HepG2 (cell line): ENCODE measurements around the gene NBEA. TPM values are rescaled to one million over a fixed set of nuclear protein-coding genes. Genes with fewer than 3 reads are reported as not detected.
A peak's percentile ranks its signal among the peaks of the same experiment; 100 is the strongest.

ENCODE experiments used
- ATAC-seq: fragments of 200-7000 bp; cut with Tn5 transposase; 3 replicates; pipeline ENCODE4 v1.9.1; 2020; ENCODE audit warnings: mild to moderate bottlenecking, moderate library complexity
- BruUV-seq: library from RNA; stranded (reverse); fragments of 400-500 nt; replicated peaks from 2 replicates; lab custom pipeline; 2021; lab: Mats Ljungman, UMichigan
- CTCF ChIA-PET: fragments of 300-600 bp; formaldehyde crosslinking; extraction: SDS; loops from one replicate; lab custom pipeline; 2021; ENCODE audit warnings: low total read pairs, inconsistent platforms, low intra/inter-chr PET ratio; lab: Yijun Ruan, JAX
- POLR2A ChIA-PET: fragments of 350-600 bp; sonication (Branson Sonifier 250); formaldehyde crosslinking; loops from one replicate; lab custom pipeline; 2020; ENCODE audit warnings: antibody characterized with exemption, inconsistent platforms; lab: Yijun Ruan, JAX
- DNase-seq: peaks from one replicate; pipeline ENCODE4 v3.0.0-alpha.2; 2015; ENCODE audit warnings: low spot score
- FAIRE-seq: peaks from 3 replicates; lab custom pipeline; 2011; peaks lifted over from hg19 to GRCh38; lab: Jason Lieb, UNC
- H2AFZ ChIP-seq: one replicate; pipeline ENCODE4 v1.6.1; 2011; ENCODE audit warnings: low read length, inconsistent platforms
- H3K27ac ChIP-seq: fragments of 300-600 bp; 3 replicates; pipeline ENCODE4 v1.8.0; 2011; ENCODE audit warnings: mixed run types, mild to moderate bottlenecking, mixed read lengths, low read length, inconsistent platforms; ENCODE audit not compliant: insufficient read depth; ENCODE audit errors: extremely low read length
- H3K27me3 ChIP-seq, 2 experiments: fragments of 200-600 bp in 1 of 2; 2 replicates in 1 of 2; 3 replicates in 1 of 2; pipeline versions ENCODE4 v1.6.0 to v1.8.0; 2011; ENCODE audit warnings: low read length in 2 of 2, mild to moderate bottlenecking in 2 of 2, moderate library complexity in 2 of 2, inconsistent platforms in 1 of 2; ENCODE audit not compliant: insufficient read depth in 2 of 2, control insufficient read depth in 1 of 2
- H3K36me3 ChIP-seq, 2 experiments: fragments of 200-600 bp in 1 of 2; replicated peaks in 1 of 2; 2 replicates in 1 of 2; 3 replicates in 1 of 2; pipeline versions ENCODE4 v1.5.1 to v1.8.0; 2011; ENCODE audit warnings: low read length in 2 of 2, inconsistent platforms in 1 of 2; ENCODE audit not compliant: insufficient read depth in 2 of 2, control insufficient read depth in 1 of 2
- H3K4me1 ChIP-seq: 2 replicates; pipeline ENCODE4 v1.5.1; 2012; ENCODE audit warnings: low read length, inconsistent platforms; ENCODE audit not compliant: insufficient read depth
- H3K4me2 ChIP-seq: 2 replicates; pipeline ENCODE4 v1.6.0; 2011; ENCODE audit warnings: low read depth, low read length, inconsistent platforms
- H3K4me3 ChIP-seq, 3 experiments: fragments of 200-600 bp in 1 of 3; sonication (generic), shearing (Covaris generic) in 1 of 3; replicated peaks in 1 of 3; 2 replicates each; pipeline ENCODE4 v1.5.1; 2011 to 2016; ENCODE audit warnings: low read length in 3 of 3, inconsistent platforms in 2 of 3, low read depth in 2 of 3, mild to moderate bottlenecking in 2 of 3, control low read depth in 1 of 3, mixed read lengths in 1 of 3; ENCODE audit not compliant: insufficient read depth in 1 of 3
- H3K79me2 ChIP-seq: one replicate; pipeline ENCODE4 v1.6.1; 2011; ENCODE audit warnings: low read length, inconsistent platforms; ENCODE audit not compliant: insufficient read depth
- H3K9ac ChIP-seq: 2 replicates; pipeline ENCODE4 v1.6.0; 2011; ENCODE audit warnings: mild to moderate bottlenecking, low read depth, low read length, inconsistent platforms; ENCODE audit not compliant: insufficient read depth
- H3K9me3 ChIP-seq: 2 replicates; pipeline ENCODE4 v1.5.1; 2012; ENCODE audit warnings: mild to moderate bottlenecking, low read length
- H4K20me1 ChIP-seq: 2 replicates; pipeline ENCODE4 v1.6.0; 2011; ENCODE audit warnings: inconsistent platforms, mild to moderate bottlenecking, low read length, moderate library complexity; ENCODE audit not compliant: insufficient read depth
- ELK4 ChIP-seq: sonication (generic); formaldehyde crosslinking; IDR thresholded peaks from 2 replicates; pipeline ENCODE4 v1.9.0; 2021; ENCODE audit warnings: missing genetic modification reagents, borderline replicate concordance
- HNF4A ChIP-seq: sonication (generic); formaldehyde crosslinking; IDR thresholded peaks from 2 replicates; pipeline ENCODE4 v1.4.0; 2020; ENCODE audit warnings: missing genetic modification reagents
- MYNN ChIP-seq: sonication (generic); formaldehyde crosslinking; IDR thresholded peaks from 2 replicates; pipeline ENCODE4 v1.4.0; 2020; ENCODE audit warnings: mild to moderate bottlenecking, low read depth, missing genetic modification reagents
- NR1H2 ChIP-seq: sonication (generic); formaldehyde crosslinking; IDR thresholded peaks from 2 replicates; pipeline ENCODE4 v1.8.1; 2022; ENCODE audit warnings: low read depth, missing genetic modification reagents, borderline replicate concordance
- SP4 ChIP-seq: sonication (generic); formaldehyde crosslinking; IDR thresholded peaks from 2 replicates; pipeline ENCODE4 v1.8.1; 2023; ENCODE audit warnings: mild to moderate bottlenecking, missing genetic modification reagents
- U2AF1 ChIP-seq: fragments of 200-400 bp; formaldehyde crosslinking; optimal IDR thresholded peaks from 2 replicates; pipeline ENCODE3; 2017; ENCODE audit warnings: mild to moderate bottlenecking, low read depth, low read length
- UBTF ChIP-seq: sonication (generic); formaldehyde crosslinking; IDR thresholded peaks from 2 replicates; pipeline ENCODE4 v1.4.0; 2020; ENCODE audit warnings: mild to moderate bottlenecking, missing genetic modification reagents
- ZBTB44 ChIP-seq: sonication (generic); formaldehyde crosslinking; IDR thresholded peaks from 2 replicates; pipeline ENCODE4 v1.4.0; 2020; ENCODE audit warnings: missing genetic modification reagents
- ZFP36L2 ChIP-seq: sonication (generic); formaldehyde crosslinking; IDR thresholded peaks from 2 replicates; pipeline ENCODE4 v1.4.0; 2020; ENCODE audit warnings: missing genetic modification reagents
- ZNF503 ChIP-seq: sonication (generic); formaldehyde crosslinking; IDR thresholded peaks from 2 replicates; pipeline ENCODE4 v1.4.0; 2020; ENCODE audit warnings: missing genetic modification reagents
- ZNF563 ChIP-seq: sonication (generic); formaldehyde crosslinking; IDR thresholded peaks from 2 replicates; pipeline ENCODE4 v1.8.0; 2022; ENCODE audit warnings: mild to moderate bottlenecking, moderate library complexity, missing genetic modification reagents
- ZNF770 ChIP-seq: sonication (generic); formaldehyde crosslinking; IDR thresholded peaks from 2 replicates; pipeline ENCODE4 v1.5.0; 2020; ENCODE audit warnings: mild to moderate bottlenecking, missing genetic modification reagents
- ZNF772 ChIP-seq: sonication (generic); formaldehyde crosslinking; IDR thresholded peaks from 2 replicates; pipeline ENCODE4 v1.5.0; 2020; ENCODE audit warnings: mild to moderate bottlenecking, missing genetic modification reagents
- in situ Hi-C: cut with HindIII; loops from 2 replicates; pipeline ENCODE4 v1.10.0; 2017; ENCODE audit warnings: low pct_unique_long_range_greater_than_20kb; ENCODE audit not compliant: extremely low pct_ligation_motif_present
- intact Hi-C: fragments of 100-400 bp; cut with micrococcal nuclease; formaldehyde crosslinking; loops from one replicate; pipeline ENCODE4 v1.10.0; 2022; ENCODE audit not compliant: unreplicated experiment
- polyA plus RNA-seq, 8 experiments: library from polyadenylated mRNA; depleted of rRNA in 3 of 8; stranded (reverse) in 7 of 8; unstranded in 1 of 8; fragments of >200 nt; fragmentation: Illumina TruSeq in 4 of 8; extraction: Trizol in 4 of 8; gene quantifications; 2 replicates each; pipeline versions ENCODE4 v1.2.1 to v1.2.3, GENCODE V29; 2011 to 2016; ENCODE audit warnings: low read depth in 4 of 8, missing spikeins in 1 of 8, mixed read lengths in 1 of 8; ENCODE audit not compliant: insufficient read depth in 1 of 8
- total RNA-seq, 5 experiments: library from RNA; depleted of rRNA; stranded (reverse); fragments of >200 nt; fragmentation: Illumina TruSeq; extraction: Trizol; gene quantifications; 2 replicates each; pipeline ENCODE4 v1.2.3, GENCODE V29; 2016; ENCODE audit warnings: low read depth in 1 of 5

The NBEA gene
- total and polyA plus RNA-seq, 2 of the 13 experiments (the other 11 are each of a cell fraction or from before 2014, with no cell fraction given), result 2.7 to 2.8 TPM

- Histone ChIP-seq H3K9ac (no peak overlapping the region), H3K79me2 (no peaks in the 10 kb centered on the region), H4K20me1 (no peaks in the 10 kb centered on the region), H3K9me3 (no peaks in the 10 kb centered on the region), H3K4me2 (no peak overlapping the region), H3K27me3 (no peaks in the 10 kb centered on the region), H3K27ac (no peak overlapping the region), H3K4me1 (no peaks in the 10 kb centered on the region), H2AFZ (no peak overlapping the region), H3K36me3 (no peaks in the 10 kb centered on the region), H3K4me3 (no peak overlapping the region)
- TF ChIP-seq UBTF (CRISPR knock-in tag) (no peak), HNF4A (no peak), ZNF770 (no peak), MYNN (CRISPR knock-in tag) (no peak), ZNF503 (no peak), ZNF563 (CRISPR knock-in tag) (no peak), NR1H2 (CRISPR knock-in tag) (no peak), U2AF1 (no peak), ZBTB44 (CRISPR knock-in tag) (no peak), ZFP36L2 (CRISPR knock-in tag) (no peak), ZNF772 (CRISPR knock-in tag) (no peak), SP4 (no peak), ELK4 (no peak)
- ATAC-seq (no peak), FAIRE-seq (no peak), DNase-seq (peak; percentile 3)
- intact Hi-C loops, result no loop called here
- POLR2A ChIA-PET, result no interaction called here
- CTCF ChIA-PET, result no interaction called here
- in situ Hi-C loops, result no loop called here
- no TSS peak for BruUV-seq
Measured at GRCh38 chr13:35131471-35131870, 189.4 kb downstream of the NBEA start.
